Glutamatergic neuron (in vitro differentiated cells): ENCODE results near the gene BATF. TPM values are rescaled to one million over a fixed set of nuclear protein-coding genes. Genes with fewer than 3 reads are reported as not detected.

ENCODE experiments used
- DNase-seq: peaks from one replicate; pipeline ENCODE4 v3.0.0; 2022
- H3K27ac Mint-ChIP-seq: one replicate; pipeline ENCODE4 v1.8.0; 2020; ENCODE audit warnings: mild to moderate bottlenecking, mixed read lengths, inconsistent platforms; ENCODE audit not compliant: unreplicated experiment
- H3K27me3 Mint-ChIP-seq: one replicate; pipeline ENCODE4 v1.8.0; 2020; ENCODE audit warnings: mild to moderate bottlenecking, moderate library complexity, mixed read lengths, inconsistent platforms; ENCODE audit not compliant: unreplicated experiment
- H3K36me3 Mint-ChIP-seq: one replicate; pipeline ENCODE4 v1.8.0; 2020; ENCODE audit warnings: mild to moderate bottlenecking, mixed read lengths, inconsistent platforms; ENCODE audit not compliant: unreplicated experiment
- H3K4me1 Mint-ChIP-seq: one replicate; pipeline ENCODE4 v1.8.0; 2020; ENCODE audit warnings: mild to moderate bottlenecking, low read depth, mixed read lengths, inconsistent platforms; ENCODE audit not compliant: unreplicated experiment
- H3K4me3 Mint-ChIP-seq: one replicate; pipeline ENCODE4 v1.8.0; 2020; ENCODE audit warnings: mild to moderate bottlenecking, mixed read lengths, inconsistent platforms; ENCODE audit not compliant: unreplicated experiment
- H3K9me3 Mint-ChIP-seq: one replicate; pipeline ENCODE4 v1.8.0; 2020; ENCODE audit warnings: mild to moderate bottlenecking, moderate library complexity, mixed read lengths, inconsistent platforms; ENCODE audit not compliant: unreplicated experiment
- total RNA-seq: library from RNA; stranded (reverse); fragmentation: NEBNext Ultra II Directional; extraction: Animal tissue kit (Norgen Biotek cat#: 25700); gene quantifications from one replicate; pipeline ENCODE4 v1.2.1, GENCODE V29; 2021; ENCODE audit not compliant: unreplicated experiment
- TF ChIP-seq, protein P1 (sequence below): fragments of 200-600 bp; sonication (generic); IDR thresholded peaks from one replicate; pipeline ENCODE4 v1.5.0; 2021; ENCODE audit not compliant: partially characterized antibody, unreplicated experiment

Gene BATF
- total RNA-seq, 1 donor from 2014 or later: not detected

DNA sequence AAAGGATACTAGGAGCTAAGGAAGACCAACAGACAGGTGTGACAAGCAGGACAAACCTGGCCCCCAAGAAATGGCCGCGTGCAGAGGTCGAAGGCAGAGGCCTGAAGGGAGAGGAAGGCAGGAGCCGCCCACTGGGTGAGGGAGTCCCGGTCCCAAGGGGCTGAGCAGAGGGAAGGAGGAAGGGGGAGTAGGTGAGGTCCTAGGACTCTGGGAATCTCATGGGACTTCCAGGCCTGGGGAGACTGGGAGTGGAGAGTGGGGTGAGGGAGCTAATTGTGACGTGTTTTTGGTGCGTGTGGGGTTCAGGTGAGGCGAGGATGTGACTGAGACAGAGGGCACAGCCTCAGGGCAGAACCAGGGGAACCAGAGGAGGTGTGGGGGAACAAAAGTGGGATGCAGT lies 44.5 kb downstream of the BATF start:
- no peak overlapping the region for H3K27ac Mint-ChIP-seq

DNA sequence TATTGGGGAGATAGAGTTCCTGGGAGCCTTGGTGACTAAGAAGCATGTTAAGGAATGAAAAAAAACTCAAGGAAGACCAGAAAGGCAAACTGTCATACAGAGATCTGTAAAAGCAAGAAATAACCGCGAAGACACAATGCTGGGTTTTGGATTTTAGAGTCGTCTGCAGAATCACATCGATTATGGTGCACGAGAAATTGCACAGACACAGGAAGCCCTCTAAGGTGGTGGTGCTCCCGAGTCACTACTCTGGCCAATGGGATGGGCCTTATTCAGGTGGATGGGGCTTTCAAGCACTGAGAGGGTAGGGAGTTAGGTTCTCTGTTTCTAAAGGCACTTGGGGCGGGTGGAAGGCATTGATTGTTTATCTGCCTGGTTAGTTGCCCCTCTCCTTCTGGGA lies 45.9 kb downstream of the BATF start:
- TF ChIP-seq, protein P1, sequence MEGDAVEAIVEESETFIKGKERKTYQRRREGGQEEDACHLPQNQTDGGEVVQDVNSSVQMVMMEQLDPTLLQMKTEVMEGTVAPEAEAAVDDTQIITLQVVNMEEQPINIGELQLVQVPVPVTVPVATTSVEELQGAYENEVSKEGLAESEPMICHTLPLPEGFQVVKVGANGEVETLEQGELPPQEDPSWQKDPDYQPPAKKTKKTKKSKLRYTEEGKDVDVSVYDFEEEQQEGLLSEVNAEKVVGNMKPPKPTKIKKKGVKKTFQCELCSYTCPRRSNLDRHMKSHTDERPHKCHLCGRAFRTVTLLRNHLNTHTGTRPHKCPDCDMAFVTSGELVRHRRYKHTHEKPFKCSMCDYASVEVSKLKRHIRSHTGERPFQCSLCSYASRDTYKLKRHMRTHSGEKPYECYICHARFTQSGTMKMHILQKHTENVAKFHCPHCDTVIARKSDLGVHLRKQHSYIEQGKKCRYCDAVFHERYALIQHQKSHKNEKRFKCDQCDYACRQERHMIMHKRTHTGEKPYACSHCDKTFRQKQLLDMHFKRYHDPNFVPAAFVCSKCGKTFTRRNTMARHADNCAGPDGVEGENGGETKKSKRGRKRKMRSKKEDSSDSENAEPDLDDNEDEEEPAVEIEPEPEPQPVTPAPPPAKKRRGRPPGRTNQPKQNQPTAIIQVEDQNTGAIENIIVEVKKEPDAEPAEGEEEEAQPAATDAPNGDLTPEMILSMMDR: no peak
- peaks cover 2% of the 10 kb centered on the region for H3K9me3 Mint-ChIP-seq
- no peak overlapping the region for H3K4me3 Mint-ChIP-seq
- peaks cover 10% of the 10 kb centered on the region for H3K4me1 Mint-ChIP-seq
- no peak overlapping the region for H3K27ac Mint-ChIP-seq
- H3K36me3 Mint-ChIP-seq: peaks cover 5% of the 10 kb centered on the region
- no peak for DNase-seq
- H3K27me3 Mint-ChIP-seq: peaks cover 2% of the 10 kb centered on the region

More for the DNA sequence above, 44.5 kb downstream of the BATF start:
- TF ChIP-seq, protein P1: no peak
- Mint-ChIP-seq H3K36me3 (peaks cover 5% of the 10 kb centered on the region), H3K4me3 (no peak overlapping the region), H3K9me3 (peaks cover 2% of the 10 kb centered on the region), H3K27me3 (peaks cover 5% of the 10 kb centered on the region), H3K4me1 (peaks cover 10% of the 10 kb centered on the region)
- DNase-seq: no peak

DNA sequence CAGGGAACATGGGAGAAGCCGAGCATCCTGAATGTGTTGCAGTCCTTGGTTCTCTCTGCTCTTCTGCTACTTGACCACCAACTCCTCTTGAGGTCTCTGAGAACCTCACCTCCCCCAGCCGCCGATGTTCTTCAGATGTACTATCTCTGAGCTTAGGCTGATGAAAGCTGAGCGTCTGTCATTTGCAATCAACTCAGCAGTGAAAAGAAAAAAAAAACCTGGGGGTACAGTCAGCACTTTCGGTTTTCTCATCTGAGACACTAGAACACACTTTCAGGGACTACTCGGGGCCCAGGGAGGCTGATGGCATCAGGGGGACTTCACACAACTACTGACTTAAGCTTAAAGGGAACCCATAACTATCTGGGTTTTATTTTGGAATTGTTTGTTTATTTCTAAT lies 46.5 kb downstream of the BATF start:
- Mint-ChIP-seq H3K36me3 (peaks cover 5% of the 10 kb centered on the region), H3K4me1 (peaks cover 10% of the 10 kb centered on the region), H3K27me3 (peaks cover 2% of the 10 kb centered on the region), H3K4me3 (no peak overlapping the region), H3K27ac (no peak overlapping the region), H3K9me3 (peaks cover 2% of the 10 kb centered on the region)
- no peak for DNase-seq
- TF ChIP-seq, protein P1: no peak

DNA sequence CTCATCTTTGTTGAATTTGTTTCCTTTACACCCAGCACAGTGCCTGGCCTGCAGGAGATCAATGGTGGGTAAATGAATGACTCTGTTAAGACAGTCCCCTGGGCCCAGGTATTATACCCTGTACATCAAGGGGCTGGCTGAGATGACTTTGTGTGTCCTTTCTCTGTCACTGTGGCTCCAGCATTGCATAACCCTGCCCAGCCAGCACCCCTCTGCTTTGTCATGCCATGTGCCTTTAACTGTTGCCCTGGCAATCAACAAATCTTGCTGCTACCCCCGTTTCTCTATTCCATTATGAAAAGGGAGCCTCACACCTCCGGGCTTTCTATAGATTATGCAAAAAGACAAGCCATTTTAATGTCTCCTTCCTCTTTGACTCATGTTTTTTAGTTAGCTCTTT lies 48.5 kb downstream of the BATF start:
- Mint-ChIP-seq H3K36me3 (no peaks in the 10 kb centered on the region), H3K4me3 (no peak overlapping the region), H3K27ac (no peak overlapping the region), H3K4me1 (peaks cover 10% of the 10 kb centered on the region), H3K9me3 (peaks cover 4% of the 10 kb centered on the region), H3K27me3 (no peaks in the 10 kb centered on the region)
- DNase-seq: no peak
- TF ChIP-seq, protein P1: no peak

DNA sequence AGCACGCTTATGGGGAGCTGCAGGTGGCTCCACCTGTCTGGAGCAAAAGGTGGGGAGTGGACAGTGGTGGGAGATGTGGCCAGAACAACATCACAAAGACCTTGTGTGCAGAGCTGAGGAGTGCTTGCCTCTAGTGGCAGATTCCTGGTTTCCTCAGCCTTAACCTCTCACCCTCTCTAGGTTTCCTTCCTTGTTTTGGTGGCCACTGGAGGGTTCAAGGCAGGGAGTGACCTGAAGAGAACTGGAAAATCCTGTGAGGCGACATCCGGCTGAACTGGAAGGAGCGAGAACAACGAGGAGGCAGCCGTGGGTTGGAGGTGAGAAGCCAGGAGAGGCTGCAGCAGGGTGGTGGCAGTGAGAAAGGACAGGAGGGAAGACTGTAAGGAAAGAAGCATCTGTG lies 49.8 kb downstream of the BATF start:
- no peak overlapping the region for H3K27ac Mint-ChIP-seq
- DNase-seq: no peak
- TF ChIP-seq, protein P1: no peak
- no peak overlapping the region for H3K4me3 Mint-ChIP-seq
- H3K9me3 Mint-ChIP-seq: peaks cover 4% of the 10 kb centered on the region
- H3K36me3 Mint-ChIP-seq: no peaks in the 10 kb centered on the region
- H3K27me3 Mint-ChIP-seq: no peaks in the 10 kb centered on the region
- H3K4me1 Mint-ChIP-seq: peaks cover 10% of the 10 kb centered on the region
